ENCODE results near the gene BDH1.

GRCh38 chr3:197504229-197504628 lies 51.5 kb downstream of the BDH1 start:
- TF ChIP-seq SNAI2 (CRISPR knock-in tag; IDR thresholded peaks at IDR 0.05) (no peak), ZFP30 (CRISPR knock-in tag; IDR thresholded peaks at IDR 0.05) (no peak), ISL1 (CRISPR knock-in tag; IDR thresholded peaks at IDR 0.05) (no peak), CREB5 (CRISPR knock-in tag; IDR thresholded peaks at IDR 0.05; ENCODE audit: low read depth) (no peak), ZC3H10 (CRISPR knock-in tag; IDR thresholded peaks at IDR 0.05) (no peak), ZFP3 (CRISPR knock-in tag; IDR thresholded peaks at IDR 0.05) (no peak), ZNF565 (CRISPR knock-in tag; conservative IDR thresholded peaks at IDR 0.05; ENCODE audit: low read depth) (no peak), RARB (CRISPR knock-in tag; IDR thresholded peaks at IDR 0.05) (no peak)
- TF ChIP-seq, protein P1, sequence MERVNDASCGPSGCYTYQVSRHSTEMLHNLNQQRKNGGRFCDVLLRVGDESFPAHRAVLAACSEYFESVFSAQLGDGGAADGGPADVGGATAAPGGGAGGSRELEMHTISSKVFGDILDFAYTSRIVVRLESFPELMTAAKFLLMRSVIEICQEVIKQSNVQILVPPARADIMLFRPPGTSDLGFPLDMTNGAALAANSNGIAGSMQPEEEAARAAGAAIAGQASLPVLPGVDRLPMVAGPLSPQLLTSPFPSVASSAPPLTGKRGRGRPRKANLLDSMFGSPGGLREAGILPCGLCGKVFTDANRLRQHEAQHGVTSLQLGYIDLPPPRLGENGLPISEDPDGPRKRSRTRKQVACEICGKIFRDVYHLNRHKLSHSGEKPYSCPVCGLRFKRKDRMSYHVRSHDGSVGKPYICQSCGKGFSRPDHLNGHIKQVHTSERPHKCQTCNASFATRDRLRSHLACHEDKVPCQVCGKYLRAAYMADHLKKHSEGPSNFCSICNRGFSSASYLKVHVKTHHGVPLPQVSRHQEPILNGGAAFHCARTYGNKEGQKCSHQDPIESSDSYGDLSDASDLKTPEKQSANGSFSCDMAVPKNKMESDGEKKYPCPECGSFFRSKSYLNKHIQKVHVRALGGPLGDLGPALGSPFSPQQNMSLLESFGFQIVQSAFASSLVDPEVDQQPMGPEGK (CRISPR knock-in tag; IDR thresholded peaks at IDR 0.05; ENCODE audit: borderline replicate concordance) = no peak
